ENCODE data around the gene C2CD4B. TPM values are rescaled to one million over a fixed set of nuclear protein-coding genes. Genes with fewer than 3 reads are reported as not detected.

C2CD4B gene
- total RNA-seq = not detected

GRCh38 chr15:62165104-62165792, at the start of gene C2CD4B:
TSS of gene C2CD4B (minus strand) at chr15:62165285. CDS start at chr15:62164984, 301 bp downstream.

Other genes starting within 250 kb of the C2CD4B start
- gene VPS13C, start 104.8 kb downstream of the C2CD4B start, total RNA-seq = 10 to 100 TPM; 54.9 to 62.6 TPM
- under 1 TPM in 1 of 2 donors, not detected in 1; under 0.01 TPM for gene C2CD4A, start 98.3 kb downstream of the C2CD4B start, total RNA-seq
- gene TLN2, start 225.3 kb upstream of the C2CD4B start, total RNA-seq = 1 to 10 TPM; 6.5 to 9.0 TPM

Data from melanocyte of skin (primary cell).